Right ventricle myocardium superior (tissue), 1 donor: ENCODE data around the gene APOBEC3F. TPM values are rescaled to one million over a fixed set of nuclear protein-coding genes. Genes with fewer than 3 reads are reported as not detected.
A peak's percentile ranks its signal among the peaks of the same experiment; 100 is the strongest.
"Not testable (repeated sequence)": the region's sequence is repeated elsewhere in the genome, so short reads cannot be mapped to it uniquely, and the experiment has no call there.

Experiments used
- ATAC-seq: fragments of 200-7000 bp; cut with Tn5 transposase; one replicate; pipeline ENCODE4 v1.9.1; 2020; ENCODE audit warnings: mild to moderate bottlenecking; ENCODE audit not compliant: poor library complexity
- DNase-seq: peaks from one replicate; pipeline ENCODE4 v3.0.0-alpha.2; 2020
- intact Hi-C: fragments of 100-400 bp; cut with DNase I; formaldehyde crosslinking; loops from one replicate; pipeline ENCODE4 v1.11.2; 2022
- total RNA-seq: library from RNA; stranded (reverse); fragmentation: NEBNext Ultra II Directional; extraction: Animal tissue kit (Norgen Biotek cat#: 25700); gene quantifications from one replicate; pipeline ENCODE4 v1.2.1, GENCODE V29; 2021
- donor health status: DM: no; HTN: yes; CAD: no; lungs with severe emphysema.

The APOBEC3F gene
- total RNA-seq, 1 donor from 2014 or later: 4.1 TPM

DNA sequence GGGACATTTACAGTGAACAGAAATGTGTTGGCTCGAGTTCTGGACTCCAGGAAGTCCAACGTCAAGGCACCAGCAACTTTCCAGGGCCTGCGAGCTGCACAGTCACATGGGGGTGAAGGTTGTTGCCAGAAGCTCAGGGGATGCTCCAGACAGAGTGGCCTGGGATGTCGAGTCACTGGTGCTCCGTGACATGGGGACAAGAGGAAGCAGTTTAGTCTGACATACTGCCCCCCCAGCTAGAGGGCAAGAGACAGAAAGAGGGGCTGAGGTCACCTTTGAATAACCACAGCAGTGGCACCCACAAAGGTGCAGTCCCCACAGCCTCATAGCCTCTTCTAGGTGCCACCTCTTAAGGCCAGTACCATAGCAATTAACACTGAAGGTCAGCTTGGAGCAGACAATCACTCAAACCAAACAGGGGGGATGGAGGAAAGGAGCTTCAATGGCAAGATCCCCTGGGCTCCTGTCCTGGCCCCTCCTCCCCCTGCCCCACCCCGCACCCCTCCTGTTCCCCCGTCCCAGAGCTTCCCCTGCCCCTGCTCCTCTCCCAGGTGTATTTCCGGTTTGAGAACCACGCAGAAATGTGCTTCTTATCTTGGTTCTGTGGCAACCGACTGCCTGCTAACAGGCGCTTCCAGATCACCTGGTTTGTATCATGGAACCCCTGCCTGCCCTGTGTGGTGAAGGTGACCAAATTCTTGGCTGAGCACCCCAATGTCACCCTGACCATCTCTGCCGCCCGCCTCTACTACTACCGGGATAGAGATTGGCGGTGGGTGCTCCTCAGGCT lies 15.9 kb upstream of the APOBEC3F start:
- intact Hi-C loops: no loop called here
- no peak for DNase-seq
- no peak for ATAC-seq

DNA sequence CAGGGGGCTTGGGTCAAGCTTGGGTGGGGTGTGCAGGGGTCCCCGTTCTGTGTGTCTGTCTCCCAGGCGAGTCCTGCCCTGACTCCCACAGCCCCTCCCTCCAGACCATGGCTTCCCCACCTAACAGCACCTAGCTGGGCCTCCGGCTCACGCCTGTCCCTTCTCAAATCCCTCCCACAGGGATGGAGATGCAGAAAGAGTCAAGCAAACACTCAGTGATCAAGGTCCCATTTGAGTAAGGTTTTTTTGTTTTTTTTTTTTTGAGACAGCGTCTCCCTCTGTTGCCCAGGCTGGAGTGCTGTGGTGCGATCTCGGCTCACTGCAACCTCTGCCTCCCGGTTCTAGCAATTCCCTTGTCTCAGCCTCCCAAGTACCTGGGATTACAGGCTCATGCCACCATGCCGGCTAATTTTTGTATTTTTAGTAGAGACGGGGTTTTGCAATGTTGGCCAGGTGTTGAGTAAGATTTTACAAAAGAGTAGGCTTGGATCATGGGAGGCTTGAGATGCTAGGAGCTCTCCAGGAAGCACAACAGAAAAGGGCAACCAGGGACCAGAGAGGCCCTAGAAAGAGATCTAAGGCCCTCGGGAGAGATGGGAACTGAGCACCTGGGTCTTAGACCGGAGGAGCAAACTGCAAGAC lies 14.0 kb upstream of the APOBEC3F start:
- intact Hi-C loops: no loop called here
- ATAC-seq (no peak), DNase-seq (no peak)

DNA sequence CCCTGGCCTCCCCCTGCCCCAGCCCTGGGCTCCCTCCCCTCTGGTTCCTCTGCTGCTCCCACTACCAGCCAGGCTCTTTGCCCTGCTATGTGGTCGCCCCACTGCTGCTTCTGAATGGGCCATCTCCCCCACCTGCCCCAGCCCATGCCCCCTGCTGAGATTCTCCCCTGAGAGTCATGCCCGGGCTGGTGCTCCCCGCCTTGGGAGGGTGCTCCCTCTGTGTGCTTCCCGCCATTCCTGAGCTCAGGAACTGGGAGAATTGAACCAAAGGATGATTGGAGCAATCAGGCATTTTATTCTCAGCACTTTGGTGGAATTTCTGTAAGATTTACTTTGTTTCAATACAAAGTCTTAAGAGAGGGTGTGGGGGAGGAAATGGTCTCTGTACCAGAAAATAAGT lies 12.9 kb upstream of the APOBEC3F start:
- ATAC-seq (no peak), DNase-seq (no peak)
- intact Hi-C loops: no loop called here

DNA sequence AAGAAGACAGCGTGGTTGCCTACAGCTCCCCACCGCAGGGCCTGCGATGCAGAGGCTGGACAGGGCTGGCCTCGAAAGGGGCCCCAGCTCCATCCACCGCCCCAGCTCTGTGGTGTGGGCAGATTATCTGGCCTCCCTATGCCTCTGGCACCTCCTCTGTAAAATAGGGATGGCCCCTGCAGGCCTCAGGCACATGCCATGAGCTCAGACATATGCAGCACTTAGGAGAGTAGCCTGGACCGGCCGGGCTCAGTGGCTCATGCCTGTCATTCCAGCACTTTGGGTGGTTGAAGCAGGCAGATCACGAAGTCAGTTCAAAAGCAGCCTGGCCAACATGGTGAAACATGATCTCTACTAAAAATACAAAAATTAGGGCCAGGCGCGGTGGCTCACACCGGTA lies 12.4 kb upstream of the APOBEC3F start:
- ATAC-seq: no peak
- DNase-seq: no peak
- intact Hi-C loops: no loop called here

DNA sequence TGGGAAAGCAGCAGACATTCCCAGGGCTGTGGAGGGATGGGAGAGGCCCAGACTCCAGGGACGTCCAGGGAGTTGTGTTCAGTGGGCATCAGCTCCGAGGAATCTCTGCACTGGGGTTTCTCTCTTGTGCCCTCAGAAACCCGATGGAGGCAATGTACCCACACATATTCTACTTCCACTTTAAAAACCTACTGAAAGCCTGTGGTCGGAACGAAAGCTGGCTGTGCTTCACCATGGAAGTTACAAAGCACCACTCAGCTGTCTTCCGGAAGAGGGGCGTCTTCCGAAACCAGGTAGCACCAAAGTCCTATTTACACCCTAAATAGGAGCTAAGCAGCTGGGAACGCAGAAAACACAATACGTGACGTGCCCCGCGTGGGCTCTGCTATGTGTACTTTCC lies 11.4 kb upstream of the APOBEC3F start:
- intact Hi-C loops: no loop called here
- ATAC-seq (no peak), DNase-seq (no peak)

DNA sequence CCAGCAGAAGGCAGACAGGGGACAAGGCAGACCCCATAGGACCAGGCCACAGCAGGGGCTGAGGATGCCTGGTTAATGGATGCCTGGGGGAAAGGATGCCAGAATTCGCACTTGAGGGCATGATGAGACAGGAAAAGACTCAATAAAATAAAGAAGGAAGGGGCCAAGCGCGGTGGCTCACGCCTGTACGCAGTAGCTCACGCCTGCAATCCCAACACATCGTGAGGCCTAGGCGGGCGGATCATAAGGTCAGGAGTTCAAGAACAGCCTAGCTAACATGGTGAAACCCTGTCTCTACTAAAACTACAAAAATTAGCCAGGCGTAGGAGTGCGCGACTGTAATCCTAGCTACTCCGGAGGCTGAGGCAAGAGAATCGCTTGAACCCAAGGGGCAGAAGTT lies 10.0 kb upstream of the APOBEC3F start:
- intact Hi-C loops: no loop called here
- no peak for ATAC-seq
- no peak for DNase-seq

DNA sequence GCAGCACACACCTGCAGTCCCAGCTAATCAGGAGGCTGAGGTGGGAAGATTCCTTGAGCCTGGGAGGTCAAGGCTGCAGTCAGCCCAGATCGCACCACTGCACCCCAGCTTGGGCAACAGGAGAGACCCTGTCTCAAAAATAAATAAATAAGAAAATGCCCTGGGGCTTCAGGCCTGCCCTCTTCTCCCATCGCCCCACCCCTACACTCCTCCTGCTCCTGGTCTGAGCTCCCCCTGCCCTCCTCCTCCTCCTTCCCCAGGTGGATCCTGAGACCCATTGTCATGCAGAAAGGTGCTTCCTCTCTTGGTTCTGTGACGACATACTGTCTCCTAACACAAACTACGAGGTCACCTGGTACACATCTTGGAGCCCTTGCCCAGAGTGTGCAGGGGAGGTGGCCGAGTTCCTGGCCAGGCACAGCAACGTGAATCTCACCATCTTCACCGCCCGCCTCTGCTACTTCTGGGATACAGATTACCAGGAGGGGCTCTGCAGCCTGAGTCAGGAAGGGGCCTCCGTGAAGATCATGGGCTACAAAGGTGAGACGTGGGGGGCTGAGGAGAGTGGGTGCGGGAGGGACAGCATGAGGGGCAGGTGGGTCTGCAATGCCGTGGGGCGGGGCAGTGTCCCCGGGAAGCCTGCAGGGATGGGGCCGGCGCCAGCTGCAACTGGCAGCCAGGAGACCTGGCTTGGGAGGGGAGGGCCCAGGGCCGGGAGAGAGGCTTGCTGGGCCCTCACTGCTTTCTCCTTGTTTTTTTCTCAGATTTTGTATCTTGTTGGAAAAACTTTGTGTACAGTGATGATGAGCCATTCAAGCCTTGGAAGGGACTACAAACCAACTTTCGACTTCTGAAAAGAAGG lies 9.0 kb upstream of the APOBEC3F start:
- ATAC-seq, DNase-seq, intact Hi-C loops: not testable (repeated sequence)

DNA sequence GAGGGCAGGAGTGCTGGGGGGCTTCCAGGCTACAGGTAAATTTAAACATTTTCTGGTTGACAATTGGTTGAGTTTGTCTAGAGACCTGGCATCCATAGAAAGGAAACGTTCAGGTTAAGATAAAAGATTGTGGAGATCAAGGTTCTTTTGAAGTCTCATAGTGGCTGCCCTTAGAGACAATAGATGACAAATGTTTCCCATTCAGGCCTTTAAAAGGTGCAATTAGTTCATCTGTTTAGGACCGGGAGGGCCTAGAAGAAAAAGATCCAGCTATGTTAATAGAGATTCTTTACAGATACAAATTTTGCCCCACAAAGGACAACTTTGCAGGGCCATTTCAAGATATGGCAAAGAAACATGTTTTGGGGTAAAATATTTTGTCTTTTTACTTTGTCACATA lies 3.6 kb upstream of the APOBEC3F start:
- ATAC-seq, DNase-seq, intact Hi-C loops: not testable (repeated sequence)

DNA sequence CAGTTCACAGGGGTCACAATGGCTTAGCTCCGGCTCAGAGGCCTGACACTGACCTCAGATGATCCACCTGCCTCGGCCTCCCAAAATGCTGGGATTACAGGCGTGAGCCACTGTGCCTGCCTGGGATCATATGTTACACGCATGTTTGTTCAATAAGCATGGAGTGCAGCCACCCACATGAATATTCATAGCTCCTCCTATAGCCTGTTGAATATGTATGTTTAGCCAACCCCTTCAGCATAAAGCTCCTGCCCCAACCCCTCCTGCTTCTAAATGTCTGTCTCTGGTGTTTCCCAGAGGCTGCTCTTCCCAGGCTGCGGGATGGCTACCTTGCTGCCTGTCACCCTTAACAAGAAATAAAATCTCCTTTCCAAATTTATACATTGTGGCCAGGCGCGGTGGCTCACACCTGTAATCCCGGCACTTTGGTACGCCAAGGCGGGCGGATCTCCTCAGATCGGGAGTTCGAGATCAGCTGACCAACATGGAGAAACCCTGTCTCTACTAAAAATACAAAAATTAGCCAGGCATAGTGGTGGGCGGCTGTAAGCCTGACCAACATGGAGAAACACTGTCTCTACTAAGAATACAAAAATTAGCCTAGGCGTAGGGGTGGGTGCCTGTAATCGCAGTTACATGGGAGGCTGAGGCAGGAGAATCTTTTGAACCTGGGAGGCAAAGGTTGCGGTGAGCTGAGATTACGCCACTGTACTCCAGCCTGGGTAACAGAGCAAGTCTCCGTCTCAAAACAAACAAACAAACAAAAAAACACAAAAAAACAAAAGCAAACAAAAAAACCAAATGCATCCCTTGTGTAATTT lies 1.1 kb upstream of the APOBEC3F start:
- ATAC-seq (no peak), DNase-seq (no peak)
- intact Hi-C loops: no loop called here

DNA sequence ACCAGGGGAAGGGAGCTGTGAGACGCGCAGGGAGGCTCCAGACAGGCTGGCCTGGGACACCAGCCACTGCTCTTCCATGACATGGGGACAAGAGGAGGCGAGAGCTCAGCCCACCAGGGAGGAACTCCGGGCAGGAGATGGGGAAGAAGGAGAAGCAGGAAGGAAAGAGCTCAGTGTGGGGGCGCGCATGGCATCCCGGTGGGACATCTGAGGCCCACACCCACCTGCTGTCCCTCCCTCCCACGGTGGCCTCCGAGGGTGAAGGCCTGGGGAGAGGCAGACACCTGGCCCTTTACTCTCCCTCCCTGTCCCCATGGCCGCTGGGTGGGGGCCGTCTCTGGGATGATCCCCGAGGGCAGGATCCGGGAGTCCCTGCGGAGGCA lies 518 bp upstream of the APOBEC3F start:
- DNase-seq, intact Hi-C loops: not testable (repeated sequence)
- peak; percentile 13 for ATAC-seq

DNA sequence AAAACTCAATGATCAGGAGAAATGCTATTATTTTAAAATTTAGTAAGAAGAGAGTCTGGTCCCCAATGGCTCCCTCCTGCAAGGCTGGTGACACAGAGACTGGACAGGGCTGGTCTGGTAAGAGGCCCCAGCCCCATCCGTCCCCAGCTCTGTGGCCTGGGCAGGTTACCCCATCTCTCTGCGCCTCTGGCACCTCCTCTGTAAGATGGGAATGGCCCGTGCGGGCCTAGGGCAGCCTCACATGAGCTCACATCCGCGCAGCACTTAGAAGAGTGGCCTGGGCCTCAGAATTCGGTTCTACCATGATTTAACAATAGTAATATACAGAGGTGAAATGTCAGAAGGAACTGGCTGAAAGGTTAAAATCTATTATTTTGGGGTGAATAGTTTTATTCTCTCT lies 1.2 kb downstream of the APOBEC3F start:
- DNase-seq (no peak), ATAC-seq (no peak)
- intact Hi-C loops: no loop called here

DNA sequence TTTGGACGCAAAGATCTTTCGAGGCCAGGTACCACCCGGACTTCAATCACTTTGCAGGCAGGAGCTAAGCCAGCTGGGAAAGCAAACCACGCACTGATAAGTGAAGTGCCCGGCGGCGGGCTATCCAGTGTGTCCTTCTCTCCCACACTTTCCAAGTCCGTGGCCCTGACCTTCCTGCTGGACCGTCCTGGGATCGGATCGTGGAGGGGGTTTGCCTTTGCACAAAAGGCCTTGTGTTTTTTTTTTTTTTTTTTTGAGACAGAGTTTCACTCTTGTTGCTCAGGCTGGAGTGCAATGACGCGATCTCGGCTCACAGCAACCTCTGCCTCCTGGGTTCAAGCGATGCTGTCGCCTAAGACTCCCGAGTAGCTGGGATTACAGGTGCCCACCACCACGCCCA lies 2.4 kb downstream of the APOBEC3F start:
- intact Hi-C loops, DNase-seq, ATAC-seq: not testable (repeated sequence)

DNA sequence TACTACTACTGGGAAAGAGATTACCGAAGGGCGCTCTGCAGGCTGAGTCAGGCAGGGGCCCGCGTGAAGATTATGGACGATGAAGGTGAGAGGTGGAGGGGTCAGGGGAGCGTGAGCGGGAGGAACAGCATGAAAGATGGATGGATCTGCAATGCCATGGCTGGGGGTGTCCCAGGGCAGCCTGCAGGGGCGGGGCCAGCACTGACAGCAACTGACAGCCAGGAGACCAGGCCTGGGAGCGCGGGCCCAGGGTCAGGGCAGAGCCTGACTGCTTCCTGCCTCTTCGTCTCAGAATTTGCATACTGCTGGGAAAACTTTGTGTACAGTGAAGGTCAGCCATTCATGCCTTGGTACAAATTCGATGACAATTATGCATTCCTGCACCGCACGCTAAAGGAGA lies 4.5 kb downstream of the APOBEC3F start:
- DNase-seq: peak; percentile 33
- ATAC-seq, intact Hi-C loops: not testable (repeated sequence)

DNA sequence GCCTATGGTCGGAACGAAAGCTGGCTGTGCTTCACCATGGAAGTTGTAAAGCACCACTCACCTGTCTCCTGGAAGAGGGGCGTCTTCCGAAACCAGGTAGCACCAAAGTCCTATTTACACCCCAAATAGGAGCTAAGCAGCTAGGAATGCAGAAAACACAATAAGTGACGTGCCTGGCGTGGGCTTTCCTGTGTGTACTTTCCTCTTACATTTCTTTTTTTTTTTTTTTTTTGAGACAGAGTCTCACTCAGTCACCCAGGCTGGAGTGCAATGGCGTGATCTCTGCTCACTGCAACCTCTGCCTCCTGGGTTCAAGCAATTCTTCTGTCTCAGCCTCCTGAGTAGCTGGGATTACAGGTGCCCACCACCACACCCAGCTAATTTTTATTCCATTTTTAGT lies 8.8 kb downstream of the APOBEC3F start:
- DNase-seq, ATAC-seq, intact Hi-C loops: not testable (repeated sequence)

DNA sequence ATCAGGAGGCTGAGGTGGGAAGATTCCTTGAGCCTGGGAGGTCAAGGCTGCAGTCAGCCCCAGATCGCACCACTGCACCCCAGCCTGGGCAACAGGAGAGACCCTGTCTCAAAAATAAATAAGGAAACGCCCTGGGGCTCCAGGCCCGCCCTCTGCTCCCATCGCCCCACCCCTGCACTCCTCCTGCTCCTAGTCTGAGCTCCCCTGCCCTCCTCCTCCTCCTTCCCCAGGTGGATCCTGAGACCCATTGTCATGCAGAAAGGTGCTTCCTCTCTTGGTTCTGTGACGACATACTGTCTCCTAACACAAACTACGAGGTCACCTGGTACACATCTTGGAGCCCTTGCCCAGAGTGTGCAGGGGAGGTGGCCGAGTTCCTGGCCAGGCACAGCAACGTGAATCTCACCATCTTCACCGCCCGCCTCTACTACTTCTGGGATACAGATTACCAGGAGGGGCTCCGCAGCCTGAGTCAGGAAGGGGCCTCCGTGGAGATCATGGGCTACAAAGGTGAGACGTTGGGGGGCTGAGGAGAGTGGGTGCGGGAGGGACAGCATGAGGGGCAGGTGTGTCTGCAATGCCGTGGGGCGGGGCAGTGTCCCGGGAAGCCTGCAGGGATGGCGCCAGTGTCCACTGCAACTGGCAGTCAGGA lies 11.3 kb downstream of the APOBEC3F start:
- ATAC-seq, DNase-seq, intact Hi-C loops: not testable (repeated sequence)

DNA sequence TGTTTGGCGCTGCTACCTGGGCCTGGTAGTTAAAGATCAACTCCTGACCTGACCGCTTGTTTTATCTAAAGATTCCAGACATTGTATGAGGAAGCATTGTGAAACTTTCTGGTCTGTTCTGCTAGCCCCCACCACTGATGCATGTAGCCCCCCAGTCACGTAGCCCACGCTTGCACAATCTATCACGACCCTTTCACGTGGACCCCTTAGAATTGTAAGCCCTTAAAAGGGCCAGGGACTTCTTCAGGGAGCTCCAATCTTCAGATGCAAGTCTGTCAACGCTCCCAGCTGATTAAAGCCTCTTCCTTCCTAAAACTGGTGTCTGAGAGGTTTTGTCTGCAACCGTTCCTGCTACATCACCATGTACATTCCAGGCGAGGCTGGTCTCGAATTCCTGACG lies 15.0 kb downstream of the APOBEC3F start:
- DNase-seq (no peak), ATAC-seq (no peak)
- intact Hi-C loops: no loop called here

DNA sequence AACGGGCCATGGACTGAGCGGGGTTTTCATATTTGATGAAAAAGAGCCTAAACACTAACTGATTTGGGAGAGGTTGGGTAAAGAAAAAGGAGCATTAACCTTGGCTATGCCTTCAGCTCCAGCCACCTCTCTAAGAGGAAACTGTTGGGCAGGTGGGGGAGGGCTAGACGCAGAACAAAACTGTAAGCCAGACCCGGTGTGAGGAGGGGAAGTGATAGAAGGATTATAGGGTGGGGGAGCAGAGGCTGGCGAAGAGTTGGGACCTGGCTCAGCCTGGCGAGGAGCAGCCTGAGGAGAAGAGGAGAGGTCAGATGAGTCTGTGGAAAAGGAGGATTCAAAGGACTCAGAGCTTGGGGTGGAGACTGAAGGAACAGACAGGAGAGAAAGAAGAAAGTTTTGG lies 20.6 kb downstream of the APOBEC3F start:
- DNase-seq: peak; percentile 4
- intact Hi-C loops, ATAC-seq: not testable (repeated sequence)

DNA sequence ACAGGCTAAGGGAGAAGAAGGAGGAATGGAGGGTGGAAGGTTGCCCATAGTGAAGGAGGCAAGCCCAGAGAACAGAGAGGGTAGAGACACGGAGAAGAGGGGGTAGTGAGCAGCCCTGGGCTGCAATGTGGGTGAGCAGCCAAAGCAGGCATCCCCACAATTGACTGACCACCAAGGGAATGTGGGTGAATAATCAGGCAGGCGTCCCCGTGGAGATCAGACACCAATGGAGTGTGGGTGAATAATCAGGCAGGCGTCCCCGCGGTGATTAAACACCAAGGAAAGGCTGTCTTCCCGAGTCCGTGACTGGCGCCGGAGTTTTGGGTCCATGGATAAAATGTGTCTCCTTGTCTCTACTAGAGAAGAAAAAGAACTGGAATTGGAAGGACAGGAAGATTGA lies 21.3 kb downstream of the APOBEC3F start:
- peak; percentile 6 for DNase-seq
- ATAC-seq, intact Hi-C loops: not testable (repeated sequence)
